Measurements from ENCODE around the gene SMAD4. TPM values are rescaled to one million over a fixed set of nuclear protein-coding genes. Genes with fewer than 3 reads are reported as not detected.

The SMAD4 gene
- total and polyA plus RNA-seq, 2 experiments from 2014 or later, result 41.9 to 103 TPM

GRCh38 chr18:51121597-51121857 is 91.5 kb downstream of the SMAD4 start:
- H3K9me2 ChIP-seq (ENCODE audit: insufficient read depth), result 0 out of 2 replicates have a peak, but pooled peaks cover 2% of the 10 kb centered on the region
- H3K4me3 ChIP-seq, result no peak overlapping the region
- no peak overlapping the region for H3K27ac ChIP-seq (ENCODE audit: low read depth)
- no peaks in the 10 kb centered on the region; the same call in 1 of the 2 replicates for H3K36me3 ChIP-seq (ENCODE audit: insufficient read depth)
- no peaks in the 10 kb centered on the region for H3K79me2 ChIP-seq (replicated peaks; ENCODE audit: insufficient read depth)
- H3K4me1 ChIP-seq (ENCODE audit: insufficient read depth), result no peaks in the 10 kb centered on the region; the same call in 1 of the 2 replicates
- no peaks in the 10 kb centered on the region for H4K20me1 ChIP-seq (replicated peaks; ENCODE audit: insufficient read depth)
- no peaks in the 10 kb centered on the region for H3K27me3 ChIP-seq (ENCODE audit: insufficient read depth)
- DNase-seq (ENCODE audit: low spot score) (no peak), ATAC-seq (no peak)
- H3K36me3 Mint-ChIP-seq (ENCODE audit: low read depth), result peaks cover 53% of the 10 kb centered on the region
- peaks cover 8% of the 10 kb centered on the region for H3K27me3 Mint-ChIP-seq (ENCODE audit: insufficient read depth, low read depth, poor library complexity)
- no peak overlapping the region for H3K27ac Mint-ChIP-seq
- no peaks in the 10 kb centered on the region; the same call in 2 of the 3 replicates for H3K4me1 Mint-ChIP-seq
- peaks cover 64% of the 10 kb centered on the region for H3K9me3 Mint-ChIP-seq
- no peak overlapping the region for H3K4me3 Mint-ChIP-seq
- no peaks in the 10 kb centered on the region for H3F3A ChIP-seq (replicated peaks; ENCODE audit: low read depth)
- H2AFZ ChIP-seq, result no peak overlapping the region
- TF ChIP-seq JUNB (IDR thresholded peaks at IDR 0.05; ENCODE audit: unreplicated experiment) (no peak), EZH2phosphoT487 (IDR thresholded peaks at IDR 0.05; ENCODE audit: unreplicated experiment) (no peak), EZH2 (IDR thresholded peaks at IDR 0.05; ENCODE audit: low read depth, unreplicated experiment) (no peak), ZNF331 (CRISPR knock-in tag; IDR thresholded peaks at IDR 0.05; ENCODE audit: low read depth) (no peak)
- H3K4me2 ChIP-seq, result no peak overlapping the region

GRCh38 chr18:51122266-51123045 is 92.4 kb downstream of the SMAD4 start:
- ATAC-seq, result no peak
- Mint-ChIP-seq H3K4me3 (no peak overlapping the region), H3K27ac (no peak overlapping the region)
- TF ChIP-seq NANOG (IDR thresholded peaks at IDR 0.05; ENCODE audit: borderline replicate concordance) (no peak), ZNF114 (CRISPR knock-in tag; IDR thresholded peaks at IDR 0.05) (no peak), JUNB (IDR thresholded peaks at IDR 0.05; ENCODE audit: unreplicated experiment) (no peak), REST (IDR thresholded peaks at IDR 0.05; ENCODE audit: unreplicated experiment) (no peak), CREB1 (CRISPR knock-in tag; IDR thresholded peaks at IDR 0.05; ENCODE audit: low read depth) (no peak), EZH2phosphoT487 (IDR thresholded peaks at IDR 0.05; ENCODE audit: unreplicated experiment) (no peak), STAT1 (IDR thresholded peaks at IDR 0.05; ENCODE audit: unreplicated experiment) (no peak), ETS1 (IDR thresholded peaks at IDR 0.05) (no peak), CTCF (conservative IDR thresholded peaks at IDR 0.05; ENCODE audit: low read depth in 2 of 2) (no peak), EZH2 (IDR thresholded peaks at IDR 0.05; ENCODE audit: low read depth, unreplicated experiment) (no peak), ZNF331 (CRISPR knock-in tag; IDR thresholded peaks at IDR 0.05; ENCODE audit: low read depth) (no peak)

More at GRCh38 chr18:51122266-51123045, 92.4 kb downstream of the SMAD4 start:
- H3K9me2 ChIP-seq (ENCODE audit: insufficient read depth), result 0 out of 2 replicates have a peak, but pooled peaks cover 2% of the 10 kb centered on the region
- H3K4me3 ChIP-seq, result no peak overlapping the region
- no peak for DNase-seq (ENCODE audit: low spot score)
- Mint-ChIP-seq H3K27me3 (ENCODE audit: insufficient read depth, low read depth, poor library complexity) (peaks cover 8% of the 10 kb centered on the region), H3K9me3 (peaks cover 61% of the 10 kb centered on the region), H3K4me1 (no peaks in the 10 kb centered on the region; the same call in 2 of the 3 replicates), H3K36me3 (ENCODE audit: low read depth) (peaks cover 50% of the 10 kb centered on the region)
- no peaks in the 10 kb centered on the region for H3K36me3 ChIP-seq (ENCODE audit: insufficient read depth)
- peak overlapping the region; percentile 10; the same call in 1 of the 2 replicates for H2AFZ ChIP-seq
- no peak overlapping the region for H3K27ac ChIP-seq (ENCODE audit: low read depth)
- no peaks in the 10 kb centered on the region for H3K27me3 ChIP-seq (ENCODE audit: insufficient read depth)
- no peak overlapping the region for H3K4me2 ChIP-seq
- H3F3A ChIP-seq (replicated peaks; ENCODE audit: low read depth), result no peaks in the 10 kb centered on the region
- H3K79me2 ChIP-seq (replicated peaks; ENCODE audit: insufficient read depth), result no peaks in the 10 kb centered on the region
- no peaks in the 10 kb centered on the region; the same call in 1 of the 2 replicates for H3K4me1 ChIP-seq (ENCODE audit: insufficient read depth)
- H4K20me1 ChIP-seq (replicated peaks; ENCODE audit: insufficient read depth), result no peaks in the 10 kb centered on the region
